GM18861 (cell line): ENCODE measurements around the gene ABCA9.
"Not testable (repeated sequence)": the region's sequence is repeated elsewhere in the genome, so short reads cannot be mapped to it uniquely, and the experiment has no call there.

Experiments used
- ATAC-seq: cut with Tn5 transposase; IDR thresholded peaks from one replicate; pipeline ENCODE4 v1.9.1; 2021; ENCODE audit not compliant: unreplicated experiment

ABCA9 gene

GRCh38 chr17:68957944-68958343, 102.8 kb downstream of the ABCA9 start:
- no peak for ATAC-seq

- ATAC-seq: no peak
Observed at GRCh38 chr17:68955181-68955841, 105.4 kb downstream of the ABCA9 start, which contains the start of gene ABCA8. ABCA8 (minus strand) TSS chr17:68955392; CDS start chr17:68942034, 13,358 bp downstream.

GRCh38 chr17:68954146-68954896, 106.4 kb downstream of the ABCA9 start:
- no peak for ATAC-seq

GRCh38 chr17:68953340-68953997, 107.3 kb downstream of the ABCA9 start:
- no peak for ATAC-seq

GRCh38 chr17:68950725-68951124, 110.0 kb downstream of the ABCA9 start:
- no peak for ATAC-seq

- not testable (repeated sequence) for ATAC-seq
Observed at GRCh38 chr17:68947868-68948267, 112.9 kb downstream of the ABCA9 start.

GRCh38 chr17:68944435-68945035, 116.2 kb downstream of the ABCA9 start:
- no peak for ATAC-seq

GRCh38 chr17:68943812-68944182, 116.9 kb downstream of the ABCA9 start:
- not testable (repeated sequence) for ATAC-seq

- no peak for ATAC-seq
Observed at GRCh38 chr17:68943123-68943811, 117.5 kb downstream of the ABCA9 start.

- no peak for ATAC-seq
Observed at GRCh38 chr17:68942389-68942788, 118.3 kb downstream of the ABCA9 start.

- no peak for ATAC-seq
Observed at GRCh38 chr17:68941761-68942160, 119.0 kb downstream of the ABCA9 start.

GRCh38 chr17:68939195-68939594, 121.5 kb downstream of the ABCA9 start:
- no peak for ATAC-seq

- no peak for ATAC-seq
Observed at GRCh38 chr17:68937890-68938514, 122.7 kb downstream of the ABCA9 start.

GRCh38 chr17:68927516-68927915, 133.2 kb downstream of the ABCA9 start:
- no peak for ATAC-seq

GRCh38 chr17:68924793-68925720, 135.7 kb downstream of the ABCA9 start:
- no peak for ATAC-seq
